ENCODE data around the gene LCLAT1.
"Not testable (repeated sequence)": the region's sequence is repeated elsewhere in the genome, so short reads cannot be mapped to it uniquely, and the experiment has no call there.

- TF ChIP-seq, protein P1, sequence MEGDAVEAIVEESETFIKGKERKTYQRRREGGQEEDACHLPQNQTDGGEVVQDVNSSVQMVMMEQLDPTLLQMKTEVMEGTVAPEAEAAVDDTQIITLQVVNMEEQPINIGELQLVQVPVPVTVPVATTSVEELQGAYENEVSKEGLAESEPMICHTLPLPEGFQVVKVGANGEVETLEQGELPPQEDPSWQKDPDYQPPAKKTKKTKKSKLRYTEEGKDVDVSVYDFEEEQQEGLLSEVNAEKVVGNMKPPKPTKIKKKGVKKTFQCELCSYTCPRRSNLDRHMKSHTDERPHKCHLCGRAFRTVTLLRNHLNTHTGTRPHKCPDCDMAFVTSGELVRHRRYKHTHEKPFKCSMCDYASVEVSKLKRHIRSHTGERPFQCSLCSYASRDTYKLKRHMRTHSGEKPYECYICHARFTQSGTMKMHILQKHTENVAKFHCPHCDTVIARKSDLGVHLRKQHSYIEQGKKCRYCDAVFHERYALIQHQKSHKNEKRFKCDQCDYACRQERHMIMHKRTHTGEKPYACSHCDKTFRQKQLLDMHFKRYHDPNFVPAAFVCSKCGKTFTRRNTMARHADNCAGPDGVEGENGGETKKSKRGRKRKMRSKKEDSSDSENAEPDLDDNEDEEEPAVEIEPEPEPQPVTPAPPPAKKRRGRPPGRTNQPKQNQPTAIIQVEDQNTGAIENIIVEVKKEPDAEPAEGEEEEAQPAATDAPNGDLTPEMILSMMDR (IDR thresholded peaks at IDR 0.05) = not testable (repeated sequence)
- TF ChIP-seq, protein P2, sequence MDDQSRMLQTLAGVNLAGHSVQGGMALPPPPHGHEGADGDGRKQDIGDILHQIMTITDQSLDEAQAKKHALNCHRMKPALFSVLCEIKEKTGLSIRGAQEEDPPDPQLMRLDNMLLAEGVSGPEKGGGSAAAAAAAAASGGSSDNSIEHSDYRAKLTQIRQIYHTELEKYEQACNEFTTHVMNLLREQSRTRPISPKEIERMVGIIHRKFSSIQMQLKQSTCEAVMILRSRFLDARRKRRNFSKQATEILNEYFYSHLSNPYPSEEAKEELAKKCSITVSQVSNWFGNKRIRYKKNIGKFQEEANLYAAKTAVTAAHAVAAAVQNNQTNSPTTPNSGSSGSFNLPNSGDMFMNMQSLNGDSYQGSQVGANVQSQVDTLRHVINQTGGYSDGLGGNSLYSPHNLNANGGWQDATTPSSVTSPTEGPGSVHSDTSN (IDR thresholded peaks at IDR 0.05) = not testable (repeated sequence)
- not testable (repeated sequence) for TF ChIP-seq ELF1 (IDR thresholded peaks at IDR 0.05); CHD2 (IDR thresholded peaks at IDR 0.05; ENCODE audit: low read length, partially characterized antibody); EP300 (IDR thresholded peaks at IDR 0.05; ENCODE audit: borderline replicate concordance in 1 of 2, low read depth in 1 of 2, low read length in 1 of 2); RFX5 (IDR thresholded peaks at IDR 0.05; ENCODE audit: low read length)
Observed at GRCh38 chr2:30614227-30614626, 167.2 kb downstream of the LCLAT1 start.
